ENCODE measurements around the gene LDHAL6B.

The LDHAL6B gene

DNA sequence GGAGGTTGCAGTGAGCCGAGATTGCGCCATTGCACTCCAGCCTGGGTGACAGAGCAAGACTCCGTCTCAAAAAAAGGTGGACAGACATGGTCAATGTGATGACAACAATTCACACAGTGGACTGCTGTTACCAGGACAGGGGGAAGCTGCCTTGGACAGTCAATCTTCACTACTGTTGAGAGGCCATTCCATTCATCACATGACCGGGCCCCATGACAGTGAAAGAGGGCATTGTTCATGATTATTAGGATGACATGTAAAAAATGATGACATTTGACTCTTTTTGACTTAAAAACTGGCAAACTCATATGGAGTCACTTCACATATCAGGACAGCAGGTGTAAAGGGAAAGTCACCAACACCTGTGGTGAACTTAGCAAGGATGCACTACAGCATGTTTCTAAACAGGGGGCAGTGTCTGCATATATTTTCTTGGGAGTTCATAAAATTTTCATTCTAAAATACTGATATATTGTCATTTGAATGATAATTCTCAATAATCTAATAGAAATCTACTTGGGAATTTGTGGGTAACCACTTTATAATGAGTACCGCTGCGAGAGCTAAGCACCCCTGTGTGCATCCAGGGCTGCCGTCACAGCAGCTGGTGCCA is 34.2 kb upstream of the LDHAL6B start:
- no peak for TF ChIP-seq GATA2 (IDR thresholded peaks at IDR 0.05; ENCODE audit: low read depth, low read length)
- TF ChIP-seq GATA3 (IDR thresholded peaks at IDR 0.05; ENCODE audit: low read depth, low read length) = no peak

DNA sequence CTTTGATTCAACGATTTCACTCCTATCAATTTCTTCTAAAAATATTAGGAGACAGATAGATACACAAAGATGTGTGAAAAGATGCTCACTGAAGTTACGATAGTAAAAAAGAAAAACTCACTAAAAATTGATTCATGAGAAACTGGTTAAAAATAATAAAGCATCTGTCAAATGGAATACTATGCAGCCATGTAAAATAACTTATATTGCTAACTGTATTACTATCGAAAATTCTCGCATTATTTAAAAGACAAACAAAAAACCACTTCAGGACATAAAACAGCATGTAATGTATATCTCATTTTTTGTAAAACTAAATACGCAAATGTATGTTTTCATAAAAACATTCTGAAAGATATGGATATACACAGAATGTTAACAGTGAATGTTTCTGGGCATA is 33.4 kb upstream of the LDHAL6B start:
- TF ChIP-seq GATA3 (IDR thresholded peaks at IDR 0.05; ENCODE audit: low read depth, low read length) = no peak
- no peak for TF ChIP-seq GATA2 (IDR thresholded peaks at IDR 0.05; ENCODE audit: low read depth, low read length)

DNA sequence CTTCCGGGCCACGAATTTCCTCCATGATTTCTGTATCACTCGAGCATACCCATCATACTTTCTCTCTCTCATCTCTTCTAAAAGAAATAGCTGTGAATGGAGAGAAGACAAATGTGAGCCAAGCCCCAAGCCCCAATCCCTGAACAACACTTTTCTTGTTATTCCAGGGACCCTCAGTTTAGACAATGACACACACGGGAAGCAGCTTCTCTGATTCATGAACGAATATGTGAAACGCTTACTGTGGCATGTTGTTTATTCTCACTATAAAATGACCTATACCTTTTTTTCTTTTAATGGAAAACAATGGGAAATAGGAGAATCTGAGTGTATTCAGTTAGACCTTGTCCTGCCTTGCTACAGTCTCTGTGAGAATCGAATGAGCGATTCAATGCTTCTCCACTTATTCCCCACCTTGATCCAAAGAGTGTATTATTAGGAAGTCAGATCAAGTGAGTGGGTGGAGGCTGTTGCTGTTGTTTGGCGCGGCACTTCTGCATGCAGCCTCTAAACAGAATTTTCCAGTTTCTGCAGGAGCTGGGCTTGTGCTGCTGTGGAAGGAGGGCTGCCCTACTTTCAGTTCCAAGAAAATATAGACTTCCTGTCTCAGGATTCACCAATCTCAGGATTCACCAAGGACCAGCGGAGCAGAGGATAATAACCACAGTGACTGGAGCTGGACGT is 32.4 kb upstream of the LDHAL6B start:
- TF ChIP-seq GATA3 (IDR thresholded peaks at IDR 0.05; ENCODE audit: low read depth, low read length) = no peak
- TF ChIP-seq GATA2 (IDR thresholded peaks at IDR 0.05; ENCODE audit: low read depth, low read length) = no peak

DNA sequence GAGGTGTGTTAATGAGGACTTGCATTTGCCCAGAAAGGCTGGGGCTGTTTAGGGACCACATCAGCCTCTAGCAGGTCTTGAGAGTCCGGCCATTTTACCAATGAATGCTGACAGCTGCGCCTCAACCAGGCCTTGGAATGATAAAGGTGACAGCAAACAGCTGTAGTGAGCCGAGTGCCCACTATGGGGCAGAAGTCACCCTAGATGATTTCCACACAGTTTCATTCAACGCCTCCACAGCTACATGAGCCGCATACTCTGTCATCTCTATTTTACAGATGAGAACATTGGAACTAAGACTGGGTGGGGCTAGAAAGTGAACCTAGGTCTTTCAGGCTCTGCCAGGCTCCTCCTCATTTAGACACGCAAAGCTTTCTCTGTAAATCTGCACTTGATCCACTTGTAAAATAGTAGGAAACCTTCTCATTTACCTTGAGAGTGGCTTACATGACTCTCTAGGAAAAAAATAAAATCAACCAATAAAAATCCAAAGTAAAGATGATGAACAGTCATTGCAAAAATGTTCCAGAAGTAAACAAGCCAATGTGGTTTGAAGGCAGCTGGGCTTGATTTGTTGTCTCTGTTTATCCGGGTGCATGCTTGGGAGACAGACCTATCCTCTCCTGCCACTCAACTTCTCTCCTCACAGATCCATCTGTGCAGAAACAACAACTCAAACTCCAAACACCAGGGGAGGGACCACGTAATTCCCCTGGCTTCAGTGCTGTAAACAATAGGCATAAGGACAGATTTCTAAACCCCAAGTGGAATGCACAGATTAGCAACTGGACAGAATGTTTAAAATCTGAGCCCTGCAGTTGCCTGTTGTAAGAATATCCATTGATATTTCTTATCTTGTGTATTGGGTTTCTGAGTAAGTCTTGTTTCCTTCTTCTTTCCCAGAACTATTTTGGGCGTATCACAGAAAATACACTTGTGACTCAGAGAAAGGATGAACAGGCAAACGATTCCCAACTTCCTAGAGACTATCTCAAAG is 31.5 kb upstream of the LDHAL6B start:
- TF ChIP-seq GATA2 (IDR thresholded peaks at IDR 0.05; ENCODE audit: low read depth, low read length) (no peak), GATA3 (IDR thresholded peaks at IDR 0.05; ENCODE audit: low read depth, low read length) (no peak)

DNA sequence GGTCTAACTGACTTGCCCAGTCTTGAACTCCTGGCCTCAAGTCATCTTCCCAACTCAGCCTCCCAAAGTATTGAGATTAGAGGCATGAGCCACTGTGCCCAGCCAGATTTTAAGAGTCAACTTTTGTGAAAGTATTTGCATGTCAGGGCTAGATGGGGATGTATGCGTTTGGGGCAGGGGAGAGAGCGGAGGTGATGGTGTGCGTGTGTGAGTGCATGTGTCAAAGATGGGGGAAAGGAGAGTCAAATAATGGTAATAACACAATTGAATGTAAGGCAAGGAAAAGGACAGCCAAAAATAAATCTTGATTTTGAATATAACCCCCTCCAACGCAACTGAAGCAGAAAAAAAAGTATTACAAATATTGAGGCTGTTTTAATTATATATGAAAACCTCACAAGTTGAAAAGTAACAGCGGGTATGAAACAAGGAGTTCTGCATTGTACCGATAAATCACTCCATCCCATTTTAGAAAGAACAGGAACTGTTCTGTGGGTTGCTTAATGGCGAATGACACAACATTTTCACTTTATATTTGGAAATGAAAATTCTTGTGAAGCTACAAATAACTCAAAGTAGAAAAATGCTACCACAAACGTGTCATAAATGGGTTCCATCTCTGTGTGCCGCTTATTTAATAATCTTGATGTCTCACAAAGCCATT is 29.9 kb upstream of the LDHAL6B start:
- no peak for TF ChIP-seq GATA2 (IDR thresholded peaks at IDR 0.05; ENCODE audit: low read depth, low read length)

DNA sequence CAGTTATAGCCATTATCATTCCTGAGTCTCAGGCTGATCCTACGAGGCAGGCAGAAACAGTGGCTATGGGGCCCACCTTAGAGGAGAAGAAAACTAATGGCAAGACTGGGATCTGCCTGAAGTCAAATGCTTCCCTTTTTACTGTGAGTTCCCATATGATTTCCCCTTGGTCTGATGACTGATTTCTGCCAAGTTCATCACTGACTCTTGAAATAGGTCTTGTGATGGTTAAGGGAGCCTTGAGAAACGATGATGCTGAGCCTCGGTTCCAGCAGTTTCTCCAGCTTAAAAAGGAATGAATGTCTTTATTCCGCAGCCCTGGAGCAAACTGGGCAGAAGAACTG is 29.4 kb upstream of the LDHAL6B start:
- TF ChIP-seq GATA2 (IDR thresholded peaks at IDR 0.05; ENCODE audit: low read depth, low read length) (no peak), GATA3 (IDR thresholded peaks at IDR 0.05; ENCODE audit: low read depth, low read length) (no peak)

DNA sequence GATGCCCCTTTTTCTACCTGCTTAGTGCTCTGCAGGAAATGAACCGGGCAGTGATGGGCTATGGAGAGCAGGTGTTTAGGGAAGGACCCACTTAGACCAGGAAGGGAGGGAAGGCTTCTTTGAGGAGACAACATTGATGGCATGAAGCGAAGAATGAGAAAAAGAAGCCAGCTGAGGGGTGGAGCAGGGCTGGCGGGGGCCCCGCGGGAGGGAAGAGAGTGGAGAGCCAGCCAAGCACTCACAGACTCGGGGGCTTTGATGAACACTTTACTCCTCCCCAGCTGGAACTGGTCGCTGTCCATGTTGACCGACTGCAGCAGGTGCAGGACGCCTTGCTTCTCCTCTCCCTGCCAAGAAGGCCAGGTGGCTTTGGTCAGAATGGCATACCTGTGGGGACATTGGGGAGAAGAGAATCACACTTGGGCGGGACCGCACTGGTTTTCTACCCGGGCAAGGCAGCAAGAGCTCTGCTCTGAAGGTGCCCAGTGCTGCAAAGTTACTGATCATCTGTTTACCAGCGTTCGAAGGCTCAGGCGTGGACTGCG is 28.4 kb upstream of the LDHAL6B start:
- no peak for TF ChIP-seq GATA3 (IDR thresholded peaks at IDR 0.05; ENCODE audit: low read depth, low read length)
- TF ChIP-seq GATA2 (IDR thresholded peaks at IDR 0.05; ENCODE audit: low read depth, low read length) = no peak

DNA sequence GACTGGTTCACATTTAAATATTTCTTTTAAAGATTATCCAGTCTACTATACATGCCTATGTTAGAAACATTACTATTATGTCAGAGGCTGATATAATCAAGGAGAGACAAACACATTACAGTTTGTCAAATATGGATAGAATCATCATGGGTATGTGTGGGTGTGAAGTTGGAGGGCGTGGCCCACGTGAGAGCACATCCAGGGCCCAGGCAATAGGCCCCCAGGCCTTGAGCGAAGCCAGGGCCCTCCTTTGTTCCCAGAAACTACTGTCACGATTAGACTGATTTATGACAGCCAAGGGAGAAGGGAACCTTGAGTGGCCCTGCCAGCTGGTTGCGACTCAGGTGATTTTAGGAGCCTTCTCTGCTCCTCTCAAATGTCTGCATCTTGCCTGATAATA is 26.9 kb upstream of the LDHAL6B start:
- TF ChIP-seq GATA3 (IDR thresholded peaks at IDR 0.05; ENCODE audit: low read depth, low read length) (no peak), GATA2 (IDR thresholded peaks at IDR 0.05; ENCODE audit: low read depth, low read length) (no peak)

DNA sequence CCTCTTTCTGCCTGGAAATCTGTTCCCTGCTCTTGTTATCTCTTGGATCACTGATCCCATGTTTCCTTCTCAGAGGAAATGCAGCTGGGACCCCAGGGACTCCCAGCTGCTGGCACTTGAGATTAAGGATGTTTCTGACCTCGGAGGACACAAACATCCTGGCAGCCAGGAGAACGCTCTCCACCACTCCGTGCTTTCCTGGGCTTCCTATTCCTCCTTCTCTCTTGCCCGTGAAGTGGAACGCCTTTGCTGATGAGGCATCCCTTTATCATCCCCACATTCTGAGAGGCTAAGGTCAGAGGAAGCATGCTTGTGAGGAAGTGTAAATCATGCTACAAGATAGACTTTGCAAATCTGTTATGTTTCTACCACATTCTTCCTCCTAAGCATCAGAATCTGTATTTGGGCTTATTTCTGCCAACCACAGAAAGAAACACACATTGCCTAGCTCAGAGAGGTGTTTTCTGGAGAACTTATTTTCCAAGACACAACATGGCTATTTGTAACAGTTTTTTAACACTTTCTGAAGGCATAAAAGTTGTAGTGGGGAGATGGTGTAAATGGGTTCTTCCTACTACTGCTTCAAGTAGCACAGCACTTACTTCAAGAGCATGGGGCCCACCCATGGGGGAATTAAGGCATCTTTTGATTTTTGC is 25.6 kb upstream of the LDHAL6B start:
- TF ChIP-seq GATA3 (IDR thresholded peaks at IDR 0.05; ENCODE audit: low read depth, low read length) (no peak), GATA2 (IDR thresholded peaks at IDR 0.05; ENCODE audit: low read depth, low read length) (no peak)

DNA sequence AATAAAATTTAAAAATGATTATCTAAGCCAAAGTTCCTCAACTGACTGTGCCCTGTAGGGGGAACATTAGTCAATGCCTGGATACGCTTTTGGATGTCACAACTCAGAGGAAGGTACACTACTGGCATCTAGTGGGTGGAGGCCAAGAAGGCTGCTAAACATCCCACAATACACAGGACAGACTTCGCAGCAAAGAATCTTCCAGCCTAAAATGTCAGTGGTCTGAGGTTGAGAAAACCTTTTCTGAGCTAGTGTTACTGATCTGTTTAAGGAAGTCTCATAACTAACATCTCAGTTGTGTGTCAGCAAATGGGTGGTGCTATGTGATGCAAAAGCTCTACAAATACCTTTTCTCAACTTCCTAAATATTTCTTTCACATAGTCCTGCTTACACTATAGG is 20.9 kb upstream of the LDHAL6B start:
- TF ChIP-seq GATA3 (IDR thresholded peaks at IDR 0.05; ENCODE audit: low read depth, low read length) (no peak), GATA2 (IDR thresholded peaks at IDR 0.05; ENCODE audit: low read depth, low read length) (no peak)

DNA sequence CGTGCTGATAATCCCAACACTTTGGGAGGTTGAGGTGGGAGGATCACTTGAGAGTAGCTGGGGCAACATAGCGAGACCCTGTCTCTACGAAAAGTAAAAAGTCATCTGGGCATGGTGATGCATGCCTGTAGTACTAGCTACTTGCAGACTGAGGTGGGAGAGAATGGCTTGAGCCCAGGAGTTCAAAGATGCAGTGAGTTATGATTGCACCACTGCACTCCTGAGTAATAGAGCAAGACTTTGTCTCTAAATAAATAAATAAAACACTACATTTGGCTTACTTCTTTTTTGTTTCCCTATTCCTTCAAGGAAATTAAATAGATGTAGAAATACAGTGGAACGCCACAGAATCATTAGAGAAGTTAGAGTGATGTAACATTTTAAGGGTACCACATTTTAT is 20.1 kb upstream of the LDHAL6B start:
- TF ChIP-seq GATA2 (IDR thresholded peaks at IDR 0.05; ENCODE audit: low read depth, low read length) = no peak
- no peak for TF ChIP-seq GATA3 (IDR thresholded peaks at IDR 0.05; ENCODE audit: low read depth, low read length)

DNA sequence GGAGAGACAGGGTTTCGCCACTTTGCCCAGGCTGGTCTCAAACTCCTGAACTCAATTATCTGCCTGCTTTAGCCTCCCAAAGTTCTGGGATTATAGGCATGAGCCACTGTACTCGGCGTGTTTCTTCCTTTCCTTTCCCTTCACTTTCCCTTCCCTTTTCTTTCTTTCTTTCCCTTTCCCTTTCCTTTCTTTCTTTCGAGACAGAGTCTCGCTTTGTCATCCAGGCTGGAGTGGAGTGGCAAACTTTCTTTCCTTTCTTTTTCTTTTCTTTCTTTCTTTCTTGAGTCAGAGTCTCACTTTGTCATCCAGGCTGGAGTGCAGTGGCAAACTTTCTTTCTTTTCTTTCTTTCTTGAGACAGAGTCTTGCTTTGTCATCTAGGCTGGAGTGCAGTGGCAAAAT is 17.4 kb upstream of the LDHAL6B start:
- TF ChIP-seq GATA3 (IDR thresholded peaks at IDR 0.05; ENCODE audit: low read depth, low read length) = no peak
- TF ChIP-seq GATA2 (IDR thresholded peaks at IDR 0.05; ENCODE audit: low read depth, low read length) = no peak

DNA sequence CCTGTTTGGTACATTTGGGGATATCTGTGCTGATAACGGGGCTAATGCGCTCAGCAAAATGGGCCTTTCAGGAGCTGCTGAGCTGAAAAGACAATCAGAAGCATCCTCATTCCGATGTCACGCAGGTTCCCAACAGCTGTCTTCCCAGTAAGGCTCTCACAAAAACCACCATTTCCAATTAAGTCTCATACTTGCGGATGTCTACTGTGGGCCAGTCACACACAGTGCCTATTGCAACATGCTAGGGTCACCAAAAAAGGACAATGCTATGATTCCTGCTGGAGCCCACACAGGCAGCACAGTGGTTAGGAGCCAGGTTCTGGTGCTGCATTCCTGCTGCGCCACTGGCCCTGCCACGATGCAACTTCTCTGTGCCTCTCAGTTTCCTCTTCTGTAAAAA is 16.4 kb upstream of the LDHAL6B start:
- TF ChIP-seq GATA2 (IDR thresholded peaks at IDR 0.05; ENCODE audit: low read depth, low read length) (no peak), GATA3 (IDR thresholded peaks at IDR 0.05; ENCODE audit: low read depth, low read length) (no peak)
